Adrenal gland (tissue), 5 donors: ENCODE measurements around the gene KAZN.

Experiments used
- POLR2A ChIP-seq, 2 donors: fragments of 450-650 bp; IDR thresholded peaks; one replicate each; pipeline ENCODE4 v1.6.1; 2017; ENCODE audit warnings: antibody characterized with exemption in 2 of 2, mild to moderate bottlenecking in 2 of 2, moderate library complexity in 1 of 2
- TF ChIP-seq, protein P1 (sequence below), 6 experiments: fragments of 450-650 bp in 4 of 6; fragments of 200-600 bp in 2 of 6; sonication (generic) in 1 of 6; IDR thresholded peaks; 1 replicate in 5 of 6; 2 replicates in 1 of 6; pipeline versions ENCODE4 v1.5.1 to v1.8.0; 2016 to 2021; ENCODE audit warnings: antibody characterized with exemption in 6 of 6, mild to moderate bottlenecking in 2 of 6, moderate library complexity in 1 of 6
- donor health status: DM: no; HTN: no; CAD: no.

DNA sequence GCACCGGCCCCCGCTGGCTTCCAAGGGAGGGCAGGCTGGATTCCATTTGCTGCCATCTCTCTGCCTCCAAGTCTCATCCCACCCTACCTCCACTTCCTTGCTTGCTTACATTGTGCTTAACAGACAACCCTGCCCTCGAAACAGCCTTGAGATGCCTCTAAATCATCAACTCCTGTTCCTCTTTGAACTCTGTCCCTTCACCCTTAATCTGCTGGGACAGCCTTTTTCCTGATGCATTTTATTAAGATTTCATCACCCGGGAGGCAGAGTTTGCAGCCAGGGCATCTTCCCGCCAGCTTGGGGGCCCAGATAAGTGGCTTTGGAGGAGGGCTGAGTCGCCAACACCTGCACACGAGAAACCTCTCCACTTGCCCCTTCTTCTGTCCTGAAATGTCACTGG is 192.5 kb downstream of the KAZN start:
- TF ChIP-seq, protein P1, sequence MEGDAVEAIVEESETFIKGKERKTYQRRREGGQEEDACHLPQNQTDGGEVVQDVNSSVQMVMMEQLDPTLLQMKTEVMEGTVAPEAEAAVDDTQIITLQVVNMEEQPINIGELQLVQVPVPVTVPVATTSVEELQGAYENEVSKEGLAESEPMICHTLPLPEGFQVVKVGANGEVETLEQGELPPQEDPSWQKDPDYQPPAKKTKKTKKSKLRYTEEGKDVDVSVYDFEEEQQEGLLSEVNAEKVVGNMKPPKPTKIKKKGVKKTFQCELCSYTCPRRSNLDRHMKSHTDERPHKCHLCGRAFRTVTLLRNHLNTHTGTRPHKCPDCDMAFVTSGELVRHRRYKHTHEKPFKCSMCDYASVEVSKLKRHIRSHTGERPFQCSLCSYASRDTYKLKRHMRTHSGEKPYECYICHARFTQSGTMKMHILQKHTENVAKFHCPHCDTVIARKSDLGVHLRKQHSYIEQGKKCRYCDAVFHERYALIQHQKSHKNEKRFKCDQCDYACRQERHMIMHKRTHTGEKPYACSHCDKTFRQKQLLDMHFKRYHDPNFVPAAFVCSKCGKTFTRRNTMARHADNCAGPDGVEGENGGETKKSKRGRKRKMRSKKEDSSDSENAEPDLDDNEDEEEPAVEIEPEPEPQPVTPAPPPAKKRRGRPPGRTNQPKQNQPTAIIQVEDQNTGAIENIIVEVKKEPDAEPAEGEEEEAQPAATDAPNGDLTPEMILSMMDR (IDR thresholded peaks at IDR 0.05) = no peak
- no peak for TF ChIP-seq POLR2A (IDR thresholded peaks at IDR 0.05)
